UCSD-AML1 (cell line): Measurements from ENCODE around the gene PHACTR3.

Source experiments
- DNase-seq: peaks from one replicate; lab custom pipeline; 2025; ENCODE audit not compliant: unreplicated experiment; lab: John Stamatoyannopoulos, UW

PHACTR3 gene

DNA sequence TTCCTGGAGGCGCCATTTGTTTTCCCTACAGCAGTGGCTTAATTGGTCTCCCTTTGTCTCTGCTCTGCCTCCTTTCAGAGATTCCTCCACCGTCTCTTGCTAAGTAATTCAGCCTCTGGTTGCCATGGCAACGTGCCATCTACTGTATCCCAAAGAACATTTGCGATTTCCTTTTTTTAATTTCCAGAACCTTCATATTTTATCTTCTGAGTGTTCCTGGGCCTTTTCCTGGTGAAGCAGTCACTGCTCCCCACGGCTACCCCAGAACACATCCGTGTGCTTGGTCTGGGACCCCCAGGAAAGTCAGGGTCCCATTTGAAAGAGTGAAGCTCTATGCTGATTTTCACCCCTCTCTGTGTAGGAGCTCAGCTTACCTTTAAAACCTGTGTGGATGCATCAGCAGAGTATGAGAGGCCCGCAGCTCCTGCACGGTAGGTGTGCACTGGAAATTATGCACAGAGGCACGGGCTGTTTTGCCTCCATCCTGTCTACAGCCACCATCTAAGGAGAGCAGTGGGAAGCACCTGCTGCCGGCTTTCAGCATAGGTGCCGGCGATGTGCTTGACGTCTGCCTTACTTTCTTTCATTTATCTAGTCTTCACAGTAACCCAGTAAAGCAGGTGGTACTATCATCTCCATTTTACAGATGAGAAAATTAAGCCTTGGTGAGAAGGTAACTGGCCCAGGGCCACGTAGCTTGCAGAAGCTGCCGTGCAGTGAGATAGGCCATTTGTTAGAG, 206.3 kb downstream of the PHACTR3 start:
- DNase-seq = no peak

DNA sequence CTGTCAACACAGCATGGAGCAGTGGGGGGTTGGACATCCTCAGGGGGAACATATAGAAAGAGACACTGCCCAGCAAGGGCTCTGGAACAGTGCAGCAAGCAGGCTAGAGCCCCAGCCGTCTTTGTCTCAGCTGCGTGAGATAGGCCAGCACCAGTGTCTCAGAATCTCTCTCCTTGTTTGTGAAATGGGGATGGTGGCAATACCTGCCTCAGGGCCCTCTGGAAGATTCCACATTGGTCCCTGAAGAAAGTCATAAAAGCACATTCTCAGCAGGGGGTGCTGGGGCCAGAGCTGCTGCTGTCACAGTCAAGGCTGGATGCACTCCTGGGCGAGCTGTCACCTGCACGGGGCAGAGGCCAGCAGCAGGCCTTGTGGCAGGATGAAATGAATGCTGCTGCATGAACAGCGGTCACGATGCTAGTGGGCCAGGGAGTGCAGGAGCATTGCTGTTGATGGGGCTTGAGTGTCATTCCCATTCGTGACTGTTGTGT, 207.4 kb downstream of the PHACTR3 start:
- no peak for DNase-seq

DNA sequence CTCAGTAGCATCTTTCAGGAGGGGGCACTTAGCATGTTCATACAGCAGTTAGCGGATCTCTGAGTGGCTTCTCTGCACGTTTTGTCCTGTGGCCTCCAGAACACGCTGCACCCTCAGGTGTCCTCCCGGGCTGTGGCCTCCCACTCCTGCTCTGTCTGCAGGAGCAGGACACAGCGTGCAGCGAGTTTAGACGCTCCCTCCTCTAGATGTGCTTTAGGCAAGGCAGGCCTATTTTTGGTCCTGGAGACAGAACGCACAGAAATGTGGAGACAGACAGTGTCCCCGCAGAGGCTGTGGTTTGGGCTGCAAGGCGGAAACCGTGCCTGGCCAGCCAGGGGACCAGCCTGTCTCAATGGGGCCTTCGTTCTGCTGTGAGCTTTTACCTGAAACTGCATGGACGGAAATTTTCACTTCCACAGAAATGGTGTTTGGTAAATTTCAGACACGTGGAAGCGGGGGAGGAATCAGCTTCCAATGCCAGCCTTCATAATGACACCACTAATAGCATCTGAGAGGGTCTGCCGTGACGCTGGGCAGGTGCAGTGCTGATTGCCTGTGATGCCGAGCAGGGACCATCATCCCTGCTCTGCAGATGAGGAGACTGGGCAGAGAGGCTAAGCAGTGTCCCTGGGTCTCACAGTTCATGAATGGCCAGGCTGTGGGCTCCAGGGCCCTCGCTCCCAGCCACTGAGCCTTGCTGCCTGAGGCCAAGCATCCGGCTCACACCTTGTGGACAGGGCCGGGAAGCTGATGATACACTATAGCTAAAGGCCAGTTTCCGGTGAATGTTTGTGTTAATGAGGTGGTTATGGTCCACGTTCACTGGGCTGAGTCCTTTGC, 208.2 kb downstream of the PHACTR3 start:
- no peak for DNase-seq

DNA sequence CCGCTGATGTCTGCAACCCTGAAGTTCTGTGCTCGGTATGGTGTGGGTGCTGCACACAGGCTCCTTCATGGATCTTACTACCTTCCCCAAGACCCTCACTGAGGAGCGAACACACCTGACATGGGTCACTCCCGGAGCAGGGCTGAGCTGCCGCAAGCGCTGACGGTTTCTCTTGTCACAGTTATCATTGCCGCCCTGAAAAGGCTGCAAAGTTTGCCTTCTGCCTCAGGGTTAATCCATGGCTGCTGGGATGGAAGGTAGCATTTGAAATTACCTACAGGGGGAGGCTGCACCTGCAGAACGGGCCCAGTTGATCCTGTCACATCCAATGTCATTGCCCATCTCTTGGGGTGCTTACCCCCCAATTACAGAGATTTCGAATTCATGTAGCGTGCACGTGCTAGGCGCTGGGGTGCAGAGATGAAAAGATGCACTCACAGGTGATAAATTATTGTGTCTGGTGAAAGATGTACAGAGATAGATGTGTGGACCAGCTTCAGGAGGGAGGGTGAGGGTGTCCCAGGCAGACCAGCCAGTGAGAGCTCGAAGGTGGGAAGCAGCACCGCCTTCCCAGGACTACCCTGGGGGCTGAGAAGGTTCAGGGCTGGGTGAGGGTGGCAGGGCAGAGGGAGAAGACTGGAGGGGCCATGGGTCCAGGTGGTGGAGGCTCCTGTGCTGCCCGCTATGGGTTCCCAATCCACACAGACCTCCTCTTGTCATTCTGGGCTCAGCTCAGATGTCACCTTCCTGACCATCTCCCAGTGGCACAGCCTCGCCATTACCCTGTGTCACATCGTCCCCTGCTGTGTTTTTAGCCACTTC, 209.0 kb downstream of the PHACTR3 start:
- DNase-seq = no peak

DNA sequence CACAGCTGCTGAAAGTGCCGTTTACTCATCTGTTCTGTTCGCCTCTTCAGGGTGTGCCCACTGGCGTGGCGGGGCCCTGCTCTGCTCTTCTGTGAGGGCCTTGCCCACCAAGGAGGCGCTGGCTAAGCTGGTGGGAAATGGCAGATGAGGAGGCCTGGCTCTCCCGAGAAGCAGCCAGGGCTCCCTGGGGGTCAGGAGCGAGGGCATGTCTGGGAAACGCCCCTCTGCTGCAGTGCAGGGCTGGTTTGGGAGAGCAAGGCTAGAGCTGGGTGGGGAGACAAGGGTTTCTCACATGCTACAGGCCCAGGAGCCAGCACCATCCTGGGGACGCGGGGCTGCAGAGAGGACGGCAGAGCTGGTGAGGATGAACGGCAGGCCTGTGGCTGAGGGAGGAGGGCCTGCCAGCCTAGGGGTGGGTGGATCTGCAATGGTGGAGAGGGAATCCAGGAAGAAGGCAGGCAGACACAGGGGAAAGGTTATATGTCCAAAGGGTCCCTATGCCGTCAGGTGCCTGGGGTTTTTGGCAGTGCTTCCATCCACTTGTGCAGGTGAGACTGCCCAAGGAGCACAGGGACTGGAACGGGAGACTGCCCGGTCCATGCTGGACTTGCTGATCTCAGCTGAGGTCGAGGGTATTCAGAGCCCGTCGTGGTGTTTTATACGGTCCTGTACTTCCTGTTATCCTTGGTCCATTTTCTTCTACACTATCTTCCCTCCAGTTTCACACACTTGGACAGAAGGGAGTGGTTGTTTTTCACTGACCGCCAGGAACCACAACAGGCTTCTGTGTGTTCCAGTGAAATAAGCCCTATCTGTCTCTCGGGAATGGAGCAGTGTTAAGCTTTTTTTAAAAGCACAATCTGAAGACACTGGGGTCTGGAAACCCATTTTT, 209.9 kb downstream of the PHACTR3 start:
- no peak for DNase-seq

DNA sequence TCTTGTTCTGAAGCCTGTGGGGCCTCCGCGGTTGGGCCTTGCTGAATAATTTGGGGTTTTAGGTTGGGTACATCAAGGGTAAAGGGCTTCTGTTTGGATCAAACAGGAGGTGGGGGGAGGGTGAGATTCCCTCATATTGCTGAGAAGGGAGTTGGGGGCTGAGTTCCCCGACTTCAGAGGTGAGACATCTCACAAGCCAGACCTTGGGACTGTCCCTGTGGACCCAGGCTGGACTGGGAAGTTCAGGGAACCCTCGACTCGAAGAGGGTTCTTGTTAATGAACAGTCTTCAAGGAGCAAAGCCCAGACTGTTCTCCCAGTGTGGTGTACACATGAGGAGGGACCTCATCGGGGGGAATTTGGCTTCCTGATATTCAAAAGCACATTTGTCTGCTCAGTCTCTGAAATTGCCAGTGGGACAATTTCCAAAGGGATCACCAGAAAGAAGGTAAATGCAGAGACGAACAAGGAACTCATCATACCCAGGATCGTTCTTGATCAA, 210.6 kb downstream of the PHACTR3 start:
- DNase-seq = no peak

DNA sequence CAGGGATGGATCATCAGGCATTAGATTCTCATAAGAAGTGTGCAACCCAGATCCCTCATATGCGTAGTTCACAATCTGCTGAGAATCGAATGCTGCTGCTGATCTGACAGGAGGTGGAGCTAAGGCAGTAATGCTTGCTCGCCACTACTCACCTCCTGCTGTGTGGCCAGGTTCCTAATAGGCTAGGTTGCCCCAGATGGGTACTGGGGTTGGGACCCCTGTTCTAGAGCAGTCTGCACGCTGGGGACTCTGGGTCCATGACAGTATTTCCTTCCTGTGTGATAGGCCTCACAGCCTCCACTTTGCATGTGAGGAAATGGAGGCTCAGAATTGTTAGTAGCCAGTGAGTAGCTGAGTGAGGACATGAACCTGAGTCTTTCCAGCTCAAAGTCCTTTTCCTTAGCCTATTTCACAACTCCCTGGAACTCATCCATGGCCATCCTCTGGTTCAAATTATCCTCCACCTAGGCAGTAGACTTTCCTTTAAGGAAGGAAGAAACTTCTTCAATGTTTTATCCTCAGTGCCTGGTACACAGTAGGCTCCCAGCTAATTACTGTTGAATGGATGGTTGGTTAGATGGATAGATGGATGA, 211.9 kb downstream of the PHACTR3 start:
- no peak for DNase-seq

DNA sequence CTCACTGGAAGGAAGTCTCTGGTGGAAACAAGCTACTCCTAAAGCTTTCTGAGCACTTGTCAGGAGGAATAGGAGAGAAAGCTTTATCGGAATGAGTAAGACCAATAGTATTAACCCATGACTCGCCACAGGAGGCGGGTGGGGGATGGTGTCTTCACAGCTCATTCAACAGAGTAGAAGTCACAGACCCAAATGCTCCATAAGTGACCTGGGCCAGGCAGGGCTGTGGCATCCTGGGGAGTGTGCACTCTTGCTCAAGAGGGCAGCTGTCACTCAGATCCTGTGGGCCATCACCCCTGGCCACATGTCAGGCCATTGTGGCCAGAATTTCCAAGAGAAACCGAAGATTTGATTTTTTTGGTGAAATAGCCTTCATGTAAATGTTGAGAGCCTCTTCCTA, 213.1 kb downstream of the PHACTR3 start:
- DNase-seq = no peak

DNA sequence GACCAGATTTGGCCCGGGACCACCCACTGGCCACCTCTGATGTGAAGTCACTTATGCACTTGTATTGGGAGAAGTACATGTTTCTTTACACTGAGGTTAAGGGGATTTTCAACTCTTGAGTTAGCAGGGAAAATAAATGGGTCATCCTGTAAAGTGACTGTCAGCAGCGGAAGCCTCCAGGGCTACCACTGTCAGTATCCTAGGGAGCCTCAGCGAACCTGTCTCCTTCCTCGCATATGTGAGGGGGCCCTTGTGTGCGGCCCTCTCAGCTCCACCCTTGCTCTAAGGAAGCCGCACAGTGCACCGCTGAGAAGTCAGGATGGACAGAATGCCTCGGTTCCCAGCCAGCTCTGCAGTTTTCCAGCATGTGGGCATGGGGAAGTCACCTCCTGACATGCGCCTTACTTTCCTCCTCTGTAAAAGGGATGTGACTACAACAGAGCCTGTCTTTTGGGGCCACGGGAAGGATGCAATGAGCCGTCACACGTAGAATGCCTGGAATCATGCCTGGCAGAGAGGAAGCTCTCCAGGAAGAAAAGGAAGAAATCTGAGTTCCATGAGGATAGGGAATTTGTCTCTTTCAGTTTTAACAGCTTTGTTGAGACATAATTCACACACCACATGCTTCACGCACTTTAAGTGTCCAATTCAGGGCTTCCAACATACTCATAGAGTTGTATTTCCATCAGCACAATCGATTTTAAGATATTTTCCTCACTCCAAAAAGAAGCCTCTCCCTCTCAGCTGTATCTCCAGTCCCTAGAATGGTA, 213.7 kb downstream of the PHACTR3 start:
- no peak for DNase-seq

DNA sequence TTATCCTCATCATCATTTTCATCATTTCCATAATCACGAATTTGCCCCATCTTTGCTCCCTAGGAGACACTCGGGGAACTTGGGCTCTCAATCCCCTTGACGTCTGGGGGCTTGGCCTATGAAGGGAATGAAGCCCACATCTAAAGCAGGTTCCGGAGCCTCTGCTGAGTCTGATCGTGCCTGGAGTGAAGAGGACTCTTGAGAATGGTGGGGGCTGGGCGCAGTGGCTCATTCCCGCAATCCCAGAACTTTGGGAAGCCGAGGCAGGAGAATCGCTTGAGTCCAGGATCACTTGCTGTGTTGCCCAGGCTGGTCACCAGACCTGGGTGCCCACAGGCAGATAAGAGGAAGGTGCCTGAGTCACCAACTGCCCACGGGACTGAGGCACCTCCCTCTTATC, 214.6 kb downstream of the PHACTR3 start:
- no peak for DNase-seq

DNA sequence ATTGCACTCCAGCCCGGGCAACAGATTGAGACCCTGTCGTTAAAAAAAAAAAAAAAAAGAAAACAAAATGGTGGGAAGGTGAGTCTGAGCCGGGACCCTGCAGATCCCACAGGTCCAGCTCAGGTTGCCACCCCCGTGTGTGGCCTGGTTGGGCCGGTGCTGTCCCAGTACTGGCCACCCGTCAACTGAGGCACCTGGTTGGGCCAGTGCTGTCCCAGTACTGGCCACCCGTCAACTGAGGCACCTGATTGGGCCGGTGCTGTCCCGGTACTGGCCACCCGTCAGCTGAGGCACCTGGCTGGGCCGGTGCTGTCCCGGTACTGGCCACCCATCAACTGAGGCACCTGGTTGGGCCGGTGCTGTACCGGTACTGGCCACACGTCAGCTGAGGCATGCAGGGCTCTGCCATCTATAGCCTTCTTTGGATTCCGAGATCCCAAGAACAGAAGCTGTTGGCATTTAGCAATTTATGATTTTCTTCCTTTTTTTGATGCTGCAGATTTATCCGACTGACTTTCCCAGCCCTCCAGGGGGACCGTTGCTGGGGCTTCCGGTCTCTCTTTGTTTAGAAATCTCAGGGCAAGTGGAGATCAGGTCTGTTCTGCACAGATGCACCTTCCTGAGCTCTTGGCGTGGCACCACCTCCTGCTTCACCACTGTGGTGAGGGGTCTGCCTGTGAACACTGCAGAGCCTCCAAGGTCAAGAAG, 215.3 kb downstream of the PHACTR3 start:
- DNase-seq = no peak

DNA sequence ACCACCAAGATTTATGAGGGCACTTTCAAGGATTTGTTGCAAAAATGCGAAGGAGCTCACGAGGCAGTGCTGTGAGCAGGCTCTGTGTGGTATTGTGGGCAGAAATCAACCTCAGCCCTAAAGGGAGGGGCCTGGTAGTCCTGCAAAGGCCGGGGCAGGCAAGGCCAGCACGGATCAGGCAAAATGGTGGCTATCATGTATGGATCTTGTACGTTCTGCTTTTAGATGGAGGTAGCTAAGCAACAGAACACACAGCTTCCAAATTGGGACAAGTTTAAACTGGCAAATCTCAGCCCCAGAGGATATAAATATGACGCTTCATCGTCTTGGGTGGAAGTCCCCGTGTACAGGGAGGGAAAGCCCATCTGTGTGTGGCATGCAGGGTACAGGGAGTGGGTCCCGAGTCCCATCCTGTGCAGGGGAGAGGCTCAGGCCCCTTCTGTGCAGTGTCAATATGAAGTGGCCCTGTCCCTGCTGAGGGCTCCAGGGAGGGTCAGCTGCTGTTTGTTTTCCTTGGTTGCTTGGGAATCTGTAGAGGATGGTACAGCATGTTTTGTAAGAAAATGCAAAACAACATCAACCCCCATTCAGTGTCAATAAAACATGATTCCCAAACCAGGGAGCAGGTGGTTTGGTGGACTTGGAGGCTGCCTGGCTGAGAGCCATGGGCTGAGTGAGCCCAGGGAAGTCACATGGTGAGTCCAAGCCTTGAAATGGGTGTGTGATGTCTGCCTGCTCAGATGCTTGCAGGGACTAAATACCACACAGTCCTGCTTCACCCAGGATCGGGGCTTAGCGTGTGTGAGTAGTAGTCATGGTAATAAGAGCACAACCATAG, 216.1 kb downstream of the PHACTR3 start:
- DNase-seq = no peak

DNA sequence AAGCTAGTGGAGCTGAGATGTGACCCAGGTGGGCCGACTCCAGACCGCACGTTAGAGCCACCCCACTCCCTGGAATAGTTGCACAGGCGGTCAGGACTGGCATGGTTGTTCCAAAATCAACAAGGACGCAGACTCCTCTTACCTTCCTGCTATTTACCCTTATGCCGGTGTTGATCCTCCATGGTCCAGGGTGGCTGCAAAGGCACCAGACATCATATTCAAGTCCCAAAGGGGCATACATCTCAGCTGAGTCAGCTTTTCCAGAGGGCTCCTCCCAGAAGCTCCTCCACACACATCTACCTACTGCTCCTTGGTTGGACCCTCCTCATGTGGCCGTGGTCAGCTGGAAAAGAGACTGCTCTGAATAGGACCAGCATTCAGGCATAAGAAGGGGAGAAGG, 216.9 kb downstream of the PHACTR3 start:
- DNase-seq = no peak

DNA sequence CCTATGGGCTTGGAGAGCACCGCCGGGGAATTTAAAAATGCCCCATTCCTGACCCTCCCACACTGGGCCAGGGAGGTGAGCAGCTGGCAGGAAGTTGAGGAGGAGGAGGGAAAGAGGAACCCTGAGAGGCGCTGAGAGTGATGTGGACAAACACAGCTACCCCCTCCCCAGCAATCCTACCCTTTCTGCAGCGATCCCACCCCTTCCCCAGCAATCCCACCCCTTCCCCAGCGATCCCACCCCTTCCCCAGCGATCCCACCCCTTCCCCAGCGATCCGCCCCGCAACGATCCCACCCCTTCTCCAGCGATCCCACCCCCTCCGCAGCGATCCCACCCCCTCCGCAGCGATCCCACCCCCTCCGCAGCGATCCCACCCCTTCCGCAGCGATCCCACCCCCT, 217.4 kb downstream of the PHACTR3 start:
- no peak for DNase-seq

DNA sequence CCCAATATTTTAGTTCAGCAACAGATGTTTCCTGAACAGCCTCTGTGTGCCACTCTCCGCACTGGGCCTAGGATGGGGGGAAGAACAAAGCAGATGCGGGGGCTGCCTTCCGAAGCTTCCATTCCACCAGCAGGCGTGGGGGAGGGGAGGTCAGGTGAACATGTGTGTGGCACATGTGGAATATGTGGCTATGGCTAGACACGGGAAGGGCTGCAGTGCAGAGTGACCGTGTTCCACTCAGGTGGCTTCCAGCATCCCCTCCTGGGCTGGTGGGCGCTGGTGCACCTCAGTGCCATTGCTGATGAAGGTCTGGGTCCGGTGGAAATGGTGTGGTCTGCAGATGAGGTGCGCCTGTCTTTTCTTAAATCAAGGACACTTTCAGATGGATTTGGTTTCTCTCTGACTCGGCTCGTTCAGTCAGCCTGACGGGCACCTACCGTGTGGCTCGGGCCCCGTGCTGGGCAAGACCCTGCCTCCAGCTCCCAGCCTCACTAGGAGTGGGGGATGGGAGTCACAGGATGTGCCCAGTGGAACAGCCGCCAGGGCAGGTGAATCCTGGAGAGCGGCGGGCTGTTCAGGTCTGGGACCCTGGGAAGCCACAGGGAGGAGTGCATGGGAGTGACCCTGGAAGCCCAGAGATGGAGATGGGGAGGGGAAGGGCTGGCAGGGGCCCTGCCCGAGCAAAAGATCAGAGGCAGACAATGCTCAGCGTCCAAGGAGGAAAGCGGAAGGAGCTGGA, 218.1 kb downstream of the PHACTR3 start:
- no peak for DNase-seq

DNA sequence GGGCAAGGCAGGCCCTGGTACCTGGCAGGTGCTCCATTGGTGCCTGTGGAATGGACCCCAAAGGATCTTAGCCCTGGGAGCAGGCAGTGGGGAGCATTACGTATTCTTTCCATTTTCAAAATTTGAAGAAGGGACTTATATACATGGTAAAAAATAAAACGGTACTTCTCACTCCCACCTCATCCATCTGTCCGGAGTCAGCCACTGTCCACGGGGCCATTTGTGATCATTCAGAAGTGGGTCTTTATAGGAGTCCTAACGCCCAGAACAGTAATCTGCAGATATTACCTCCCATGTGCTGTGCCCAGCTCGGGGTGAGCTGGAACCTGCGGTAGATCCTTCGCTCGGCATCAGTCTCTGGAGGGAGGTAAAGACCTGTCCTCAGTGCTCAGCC, 218.7 kb downstream of the PHACTR3 start:
- no peak for DNase-seq
